ENCODE data around the gene MARCHF3. TPM values are rescaled to one million over a fixed set of nuclear protein-coding genes. Genes with fewer than 3 reads are reported as not detected.
"Not testable (repeated sequence)": the region's sequence is repeated elsewhere in the genome, so short reads cannot be mapped to it uniquely, and the experiment has no call there.

Gene MARCHF3
- total RNA-seq, 1 experiment from 2014 or later = 1.1 TPM

GRCh38 chr5:126846744-126847455 lies 183.5 kb downstream of the MARCHF3 start:
- TF ChIP-seq EZH2 (IDR thresholded peaks at IDR 0.05; ENCODE audit: borderline replicate concordance, low read depth, low read length, poor library complexity, severe bottlenecking) (no peak), CTCF (conservative IDR thresholded peaks at IDR 0.05; ENCODE audit: low read depth, low read length) (no peak)
- Histone ChIP-seq H3K27ac (ENCODE audit: low read depth, low read length, poor library complexity, severe bottlenecking) (no peak overlapping the region), H3K27me3 (replicated peaks; ENCODE audit: insufficient read depth, low read depth, low read length, poor library complexity) (no peaks in the 10 kb centered on the region), H3K4me3 (ENCODE audit: low read depth, low read length, poor library complexity, severe bottlenecking) (no peak overlapping the region), H3K36me3 (ENCODE audit: insufficient read depth, low read length, poor library complexity, severe bottlenecking) (no peaks in the 10 kb centered on the region), H3K9me3 (ENCODE audit: low read depth, low read length, poor library complexity, severe bottlenecking) (no peaks in the 10 kb centered on the region), H3K4me1 (ENCODE audit: insufficient read depth, low read length, poor library complexity, severe bottlenecking) (no peaks in the 10 kb centered on the region)
- intact Hi-C loops (cut with micrococcal nuclease; ENCODE audit: unreplicated experiment) = no loop called here
- no peak for DNase-seq (ENCODE audit: low spot score)
- BruUV-seq (replicated peaks) = no TSS peak
- ChIA-PET POLR2A (ENCODE audit: low non-redundant PET) (no interaction called here), CTCF (no interaction called here)

GRCh38 chr5:126846344-126846743 lies 184.0 kb downstream of the MARCHF3 start:
- Histone ChIP-seq H3K4me3 (ENCODE audit: low read depth, low read length, poor library complexity, severe bottlenecking) (no peak overlapping the region), H3K4me1 (ENCODE audit: insufficient read depth, low read length, poor library complexity, severe bottlenecking) (no peaks in the 10 kb centered on the region), H3K27ac (ENCODE audit: low read depth, low read length, poor library complexity, severe bottlenecking) (no peak overlapping the region), H3K27me3 (replicated peaks; ENCODE audit: insufficient read depth, low read depth, low read length, poor library complexity) (no peaks in the 10 kb centered on the region), H3K36me3 (ENCODE audit: insufficient read depth, low read length, poor library complexity, severe bottlenecking) (no peaks in the 10 kb centered on the region), H3K9me3 (ENCODE audit: low read depth, low read length, poor library complexity, severe bottlenecking) (no peaks in the 10 kb centered on the region)
- TF ChIP-seq CTCF (conservative IDR thresholded peaks at IDR 0.05; ENCODE audit: low read depth, low read length) = peak; percentile 23; the same call in 1 of the 2 replicates
- no peak for TF ChIP-seq EZH2 (IDR thresholded peaks at IDR 0.05; ENCODE audit: borderline replicate concordance, low read depth, low read length, poor library complexity, severe bottlenecking)
- intact Hi-C loops (cut with micrococcal nuclease; ENCODE audit: unreplicated experiment) = no loop called here
- ChIA-PET POLR2A (ENCODE audit: low non-redundant PET) (no interaction called here), CTCF (no interaction called here)
- BruUV-seq (replicated peaks) = no TSS peak
- no peak for DNase-seq (ENCODE audit: low spot score)

GRCh38 chr5:126845470-126846070 lies 184.8 kb downstream of the MARCHF3 start:
- H3K4me1 ChIP-seq (ENCODE audit: insufficient read depth, low read length, poor library complexity, severe bottlenecking); H3K4me3 ChIP-seq (ENCODE audit: low read depth, low read length, poor library complexity, severe bottlenecking); DNase-seq (ENCODE audit: low spot score); H3K27me3 ChIP-seq (replicated peaks; ENCODE audit: insufficient read depth, low read depth, low read length, poor library complexity); H3K27ac ChIP-seq (ENCODE audit: low read depth, low read length, poor library complexity, severe bottlenecking); POLR2A ChIA-PET (ENCODE audit: low non-redundant PET); H3K36me3 ChIP-seq (ENCODE audit: insufficient read depth, low read length, poor library complexity, severe bottlenecking); intact Hi-C loops (cut with micrococcal nuclease; ENCODE audit: unreplicated experiment); CTCF ChIA-PET; H3K9me3 ChIP-seq (ENCODE audit: low read depth, low read length, poor library complexity, severe bottlenecking); BruUV-seq (replicated peaks): not testable (repeated sequence)

- DNase-seq (ENCODE audit: low spot score); CTCF ChIA-PET; H3K4me3 ChIP-seq (ENCODE audit: low read depth, low read length, poor library complexity, severe bottlenecking); H3K27me3 ChIP-seq (replicated peaks; ENCODE audit: insufficient read depth, low read depth, low read length, poor library complexity); H3K36me3 ChIP-seq (ENCODE audit: insufficient read depth, low read length, poor library complexity, severe bottlenecking); intact Hi-C loops (cut with micrococcal nuclease; ENCODE audit: unreplicated experiment); POLR2A ChIA-PET (ENCODE audit: low non-redundant PET); H3K9me3 ChIP-seq (ENCODE audit: low read depth, low read length, poor library complexity, severe bottlenecking); H3K27ac ChIP-seq (ENCODE audit: low read depth, low read length, poor library complexity, severe bottlenecking); BruUV-seq (replicated peaks); H3K4me1 ChIP-seq (ENCODE audit: insufficient read depth, low read length, poor library complexity, severe bottlenecking): not testable (repeated sequence)
Observed at GRCh38 chr5:126843375-126843774, 187.0 kb downstream of the MARCHF3 start.

- POLR2A ChIA-PET (ENCODE audit: low non-redundant PET); H3K9me3 ChIP-seq (ENCODE audit: low read depth, low read length, poor library complexity, severe bottlenecking); BruUV-seq (replicated peaks); H3K4me3 ChIP-seq (ENCODE audit: low read depth, low read length, poor library complexity, severe bottlenecking); H3K4me1 ChIP-seq (ENCODE audit: insufficient read depth, low read length, poor library complexity, severe bottlenecking); CTCF ChIA-PET; intact Hi-C loops (cut with micrococcal nuclease; ENCODE audit: unreplicated experiment); H3K27me3 ChIP-seq (replicated peaks; ENCODE audit: insufficient read depth, low read depth, low read length, poor library complexity); DNase-seq (ENCODE audit: low spot score); H3K27ac ChIP-seq (ENCODE audit: low read depth, low read length, poor library complexity, severe bottlenecking): not testable (repeated sequence)
- peaks cover 39% of the 10 kb centered on the region for H3K36me3 ChIP-seq (ENCODE audit: insufficient read depth, low read length, poor library complexity, severe bottlenecking)
Observed at GRCh38 chr5:126839407-126839806, 191.0 kb downstream of the MARCHF3 start.

Data from A673 (cell line).